ENCODE data around the gene PLAAT3. TPM values are rescaled to one million over a fixed set of nuclear protein-coding genes. Genes with fewer than 3 reads are reported as not detected.

Gene PLAAT3
- total RNA-seq, 6 experiments from 2014 or later: 24.4 to 76.1 (median 52.2) TPM

- TF ChIP-seq, protein P1, sequence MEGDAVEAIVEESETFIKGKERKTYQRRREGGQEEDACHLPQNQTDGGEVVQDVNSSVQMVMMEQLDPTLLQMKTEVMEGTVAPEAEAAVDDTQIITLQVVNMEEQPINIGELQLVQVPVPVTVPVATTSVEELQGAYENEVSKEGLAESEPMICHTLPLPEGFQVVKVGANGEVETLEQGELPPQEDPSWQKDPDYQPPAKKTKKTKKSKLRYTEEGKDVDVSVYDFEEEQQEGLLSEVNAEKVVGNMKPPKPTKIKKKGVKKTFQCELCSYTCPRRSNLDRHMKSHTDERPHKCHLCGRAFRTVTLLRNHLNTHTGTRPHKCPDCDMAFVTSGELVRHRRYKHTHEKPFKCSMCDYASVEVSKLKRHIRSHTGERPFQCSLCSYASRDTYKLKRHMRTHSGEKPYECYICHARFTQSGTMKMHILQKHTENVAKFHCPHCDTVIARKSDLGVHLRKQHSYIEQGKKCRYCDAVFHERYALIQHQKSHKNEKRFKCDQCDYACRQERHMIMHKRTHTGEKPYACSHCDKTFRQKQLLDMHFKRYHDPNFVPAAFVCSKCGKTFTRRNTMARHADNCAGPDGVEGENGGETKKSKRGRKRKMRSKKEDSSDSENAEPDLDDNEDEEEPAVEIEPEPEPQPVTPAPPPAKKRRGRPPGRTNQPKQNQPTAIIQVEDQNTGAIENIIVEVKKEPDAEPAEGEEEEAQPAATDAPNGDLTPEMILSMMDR (IDR thresholded peaks at IDR 0.05): no peak
- TF ChIP-seq POLR2A (IDR thresholded peaks at IDR 0.05): no peak
- H3K27me3 ChIP-seq: no peaks in the 10 kb centered on the region
- H3K9me3 ChIP-seq: no peaks in the 10 kb centered on the region
- 46% methylated on average over 3 of the region's 5 CpGs for WGBS (ENCODE audit: insufficient coverage, low coverage, low lambda C conversion rate, missing lambda C conversion rate)
- peak overlapping the region in 1 of 3 donors; percentile 24 for H3K4me3 ChIP-seq
- no peak for DNase-seq
- H3K4me1 ChIP-seq: peaks cover 0 to 21% (median 0%) of the 10 kb centered on the region in 4 donors
- H3K36me3 ChIP-seq: no peaks in the 10 kb centered on the region
- peak overlapping the region in 1 of 3 donors; percentile 3 for H3K27ac ChIP-seq
- peak; percentile 77 to 94 (median 88) for ATAC-seq
- intact Hi-C loops (cut with DNase I): no loop called here
Measured at GRCh38 chr11:63567044-63567840, 47.0 kb downstream of the PLAAT3 start.

DNA sequence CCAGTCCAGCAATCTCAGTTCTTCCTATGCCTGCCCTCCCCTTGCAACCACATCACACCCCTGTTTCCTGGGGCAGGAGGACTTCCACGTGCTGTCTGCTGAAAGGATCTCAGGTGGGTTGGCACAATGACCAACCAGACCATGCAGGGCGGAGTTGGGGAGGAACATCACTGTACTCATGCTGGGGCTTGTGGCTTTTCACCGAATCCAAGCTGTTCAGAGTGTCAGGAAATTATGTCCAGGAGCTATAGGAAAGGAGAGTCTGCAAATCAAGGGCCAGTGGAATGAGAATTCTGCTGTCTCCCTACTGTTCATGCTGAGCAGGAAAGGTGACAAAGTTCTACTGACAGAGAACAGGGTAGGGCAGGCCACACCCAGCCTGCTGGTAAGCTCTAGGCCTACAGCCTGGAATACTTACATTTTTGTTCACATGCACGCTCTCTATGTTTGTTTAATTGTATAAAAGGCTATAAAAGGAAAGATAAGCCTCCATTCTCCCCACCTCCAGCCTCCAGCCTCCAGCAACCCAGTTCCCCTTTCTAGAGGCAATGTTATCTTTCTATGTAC is 49.4 kb downstream of the PLAAT3 start:
- Histone ChIP-seq H3K27me3 (no peaks in the 10 kb centered on the region), H3K9me3 (no peaks in the 10 kb centered on the region), H3K4me1 (peaks cover 0 to 21% (median 0%) of the 10 kb centered on the region in 4 donors), H3K4me3 (no peak overlapping the region), H3K36me3 (no peaks in the 10 kb centered on the region), H3K27ac (no peak overlapping the region)
- ATAC-seq: no peak
- WGBS (ENCODE audit: insufficient coverage, low coverage, low lambda C conversion rate, missing lambda C conversion rate): 70% methylated on average over 4 of the region's 4 CpGs
- TF ChIP-seq POLR2A (IDR thresholded peaks at IDR 0.05): no peak
- TF ChIP-seq, protein P1 (IDR thresholded peaks at IDR 0.05): no peak
- intact Hi-C loops (cut with DNase I): no loop called here
- DNase-seq: no peak

DNA sequence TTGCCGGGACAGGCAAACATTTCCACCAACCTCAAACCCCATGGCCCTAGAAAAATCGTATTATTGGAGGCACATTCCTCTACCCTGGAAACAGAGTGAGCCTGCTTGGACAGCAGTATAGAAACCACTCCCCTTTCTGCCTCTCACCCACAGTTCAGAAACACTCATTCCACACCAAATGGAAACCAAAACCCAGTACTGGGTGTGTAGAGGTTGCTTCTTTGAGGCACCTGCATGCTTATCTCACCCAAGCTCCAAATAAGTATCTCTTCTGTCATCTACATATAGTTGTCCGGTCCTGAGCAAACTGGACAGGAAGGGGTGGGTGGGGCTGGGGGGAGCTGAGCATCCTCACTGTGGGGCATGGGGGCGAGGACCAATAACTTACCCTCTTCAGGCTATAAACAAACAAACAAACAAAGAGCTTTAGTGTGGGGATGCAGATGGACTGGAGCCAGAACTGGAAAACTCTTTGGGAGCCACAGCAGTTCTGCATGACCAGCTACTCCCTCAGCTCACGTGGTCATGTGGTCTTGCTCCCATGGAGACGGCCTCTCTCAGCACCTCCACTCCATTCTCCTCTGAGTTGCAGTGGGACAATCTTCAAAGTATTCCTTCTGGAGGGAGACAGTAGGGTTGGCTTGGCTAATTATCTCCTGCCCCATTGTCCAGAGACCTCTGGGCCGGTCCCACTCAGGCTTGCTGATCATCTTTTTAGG is 50.0 kb downstream of the PLAAT3 start:
- H3K27ac ChIP-seq: no peak overlapping the region
- ATAC-seq (no peak), DNase-seq (no peak)
- no peaks in the 10 kb centered on the region for H3K27me3 ChIP-seq
- no peaks in the 10 kb centered on the region for H3K9me3 ChIP-seq
- TF ChIP-seq, protein P1 (IDR thresholded peaks at IDR 0.05): no peak
- no peak for TF ChIP-seq POLR2A (IDR thresholded peaks at IDR 0.05)
- intact Hi-C loops (cut with DNase I): no loop called here
- peaks cover 0 to 21% (median 0%) of the 10 kb centered on the region in 4 donors for H3K4me1 ChIP-seq
- 89% methylated on average over 3 of the region's 7 CpGs for WGBS (ENCODE audit: insufficient coverage, low coverage, low lambda C conversion rate, missing lambda C conversion rate)
- no peaks in the 10 kb centered on the region for H3K36me3 ChIP-seq
- H3K4me3 ChIP-seq: no peak overlapping the region

DNA sequence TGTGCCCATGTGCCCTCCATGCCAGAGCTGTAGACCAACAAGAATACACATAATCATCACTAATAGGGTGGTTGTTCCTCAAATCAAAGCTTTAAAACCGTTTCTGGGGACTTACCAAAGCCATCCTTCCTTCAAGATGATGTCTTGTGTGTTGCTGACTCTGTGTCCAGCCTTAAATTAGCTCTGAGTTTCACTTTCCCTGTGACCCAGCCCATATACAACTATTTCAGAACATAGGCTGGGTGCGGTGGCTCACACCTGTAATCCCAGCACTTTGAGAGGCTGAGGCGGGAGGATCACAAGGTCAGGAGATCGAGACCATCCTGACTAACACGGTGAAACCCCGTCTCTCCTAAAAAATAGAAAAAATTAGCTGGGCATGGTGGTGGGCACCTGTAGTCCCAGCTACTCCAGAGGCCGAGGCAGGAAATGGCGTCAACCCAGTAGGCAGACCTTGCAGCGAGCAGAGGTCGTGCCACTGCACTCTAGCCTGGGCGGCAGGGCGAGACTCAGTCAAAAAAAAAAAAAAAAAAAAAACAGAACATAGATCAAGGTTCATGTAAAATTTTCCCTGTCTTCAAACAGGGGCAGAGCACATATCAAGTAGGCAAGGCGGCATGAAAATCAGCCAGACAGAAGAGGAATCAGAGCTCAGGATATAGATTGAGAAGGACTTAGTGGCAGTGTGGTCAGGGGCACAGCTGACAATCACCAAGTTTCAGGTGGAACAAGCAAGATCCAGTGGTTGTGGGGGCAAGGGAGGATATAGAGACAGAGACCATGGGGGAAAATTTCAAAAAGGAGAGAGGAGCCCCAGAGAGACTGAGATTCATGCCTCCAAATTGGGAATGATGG is 50.8 kb downstream of the PLAAT3 start, which contains the start of gene PLAAT2:
Gene PLAAT2, minus strand, starts transcription at position 179 of the 855 bp plus-strand sequence. Its CDS starts 55 bp downstream, at position 124.
- Histone ChIP-seq H3K4me1 (peaks cover 0 to 21% (median 0%) of the 10 kb centered on the region in 4 donors), H3K36me3 (no peaks in the 10 kb centered on the region), H3K9me3 (no peaks in the 10 kb centered on the region), H3K4me3 (no peak within 1 kb of the TSS), H3K27ac (no peak within 1 kb of the TSS), H3K27me3 (no peaks in the 10 kb centered on the region)
- 51% methylated on average over 10 of the region's 13 CpGs for WGBS (ENCODE audit: insufficient coverage, low coverage, low lambda C conversion rate, missing lambda C conversion rate)
- DNase-seq (no peak), ATAC-seq (peak in 3 of 4 donors; percentile 11 to 53 (median 48))
- TF ChIP-seq, protein P1 (IDR thresholded peaks at IDR 0.05): no peak
- TF ChIP-seq POLR2A (IDR thresholded peaks at IDR 0.05): no peak
- intact Hi-C loops (cut with DNase I): no loop called here

Data from right lobe of liver (tissue), 6 donors.